ENCODE data around the gene EPG5. TPM values are rescaled to one million over a fixed set of nuclear protein-coding genes. Genes with fewer than 3 reads are reported as not detected.

EPG5 gene
- total RNA-seq, 4 donors from 2014 or later, result 24.3 to 42.2 (median 35.6) TPM

DNA sequence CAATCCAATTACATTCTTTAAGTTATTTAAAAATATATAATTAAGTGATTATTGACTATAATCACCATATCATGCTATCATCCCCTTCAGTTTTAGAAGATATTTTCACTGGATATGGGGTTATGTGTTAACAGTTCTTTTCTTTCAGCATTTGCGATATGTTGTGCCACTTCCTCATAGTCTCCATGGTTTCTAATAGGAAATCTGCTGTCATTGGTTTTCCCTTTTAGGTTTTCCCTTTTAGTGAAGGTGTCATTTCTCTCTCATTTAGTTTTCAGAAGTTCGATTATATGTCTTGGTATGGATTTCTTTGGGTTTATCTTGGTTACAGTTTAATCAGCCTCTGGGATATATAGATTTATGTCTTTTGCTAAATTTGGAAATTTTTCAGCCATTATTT is 34.8 kb upstream of the EPG5 start:
- TF ChIP-seq POLR2AphosphoS5 (IDR thresholded peaks at IDR 0.05) (no peak), EP300 (IDR thresholded peaks at IDR 0.05; ENCODE audit: low read depth) (no peak), POLR2A (IDR thresholded peaks at IDR 0.05) (no peak)
- TF ChIP-seq, protein P1, sequence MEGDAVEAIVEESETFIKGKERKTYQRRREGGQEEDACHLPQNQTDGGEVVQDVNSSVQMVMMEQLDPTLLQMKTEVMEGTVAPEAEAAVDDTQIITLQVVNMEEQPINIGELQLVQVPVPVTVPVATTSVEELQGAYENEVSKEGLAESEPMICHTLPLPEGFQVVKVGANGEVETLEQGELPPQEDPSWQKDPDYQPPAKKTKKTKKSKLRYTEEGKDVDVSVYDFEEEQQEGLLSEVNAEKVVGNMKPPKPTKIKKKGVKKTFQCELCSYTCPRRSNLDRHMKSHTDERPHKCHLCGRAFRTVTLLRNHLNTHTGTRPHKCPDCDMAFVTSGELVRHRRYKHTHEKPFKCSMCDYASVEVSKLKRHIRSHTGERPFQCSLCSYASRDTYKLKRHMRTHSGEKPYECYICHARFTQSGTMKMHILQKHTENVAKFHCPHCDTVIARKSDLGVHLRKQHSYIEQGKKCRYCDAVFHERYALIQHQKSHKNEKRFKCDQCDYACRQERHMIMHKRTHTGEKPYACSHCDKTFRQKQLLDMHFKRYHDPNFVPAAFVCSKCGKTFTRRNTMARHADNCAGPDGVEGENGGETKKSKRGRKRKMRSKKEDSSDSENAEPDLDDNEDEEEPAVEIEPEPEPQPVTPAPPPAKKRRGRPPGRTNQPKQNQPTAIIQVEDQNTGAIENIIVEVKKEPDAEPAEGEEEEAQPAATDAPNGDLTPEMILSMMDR (IDR thresholded peaks at IDR 0.05), result no peak
- in situ Hi-C loops (cut with MboI; ENCODE audit: low pct_ligation_motif_present in 1 of 4, low pct_unique_long_range_greater_than_20kb in 1 of 4, low sequenced_read_pairs in 3 of 4) (no loop called here), intact Hi-C loops (cut with DNase I; ENCODE audit: low total_unique reads) (no loop called here)
- Histone ChIP-seq H3K4me1 (no peaks in the 10 kb centered on the region), H3K9me3 (peaks cover 0 to 5% of the 10 kb centered on the region in 2 donors), H3K27ac (no peak overlapping the region), H3K36me3 (no peaks in the 10 kb centered on the region), H3K27me3 (no peaks in the 10 kb centered on the region), H3K4me3 (no peak overlapping the region)
- WGBS, 2 donors (ENCODE audit: low coverage in 1 of 2), result 92 to 100% methylated on average over 2 of the region's 2 CpGs
- no peak for DNase-seq

DNA sequence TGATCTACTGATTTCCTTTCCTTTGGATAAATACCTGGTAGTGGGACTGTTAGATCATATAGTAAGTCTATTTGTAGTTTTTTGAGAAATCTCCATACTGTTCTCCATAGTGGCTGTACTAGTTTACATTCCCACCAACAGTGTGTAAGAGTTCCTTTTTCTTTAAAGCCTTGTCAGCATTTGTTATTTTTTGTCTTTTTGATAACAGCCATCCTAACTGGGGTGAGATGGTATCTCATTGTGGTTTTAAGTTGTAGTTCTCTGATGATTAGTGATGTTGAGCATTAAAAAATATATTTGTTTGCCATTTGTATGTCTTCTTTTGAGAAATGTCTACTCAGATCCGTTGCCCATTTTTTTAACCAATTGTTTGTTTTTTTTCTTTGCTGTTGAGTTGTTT is 33.9 kb upstream of the EPG5 start:
- in situ Hi-C loops (cut with MboI; ENCODE audit: low pct_ligation_motif_present in 1 of 4, low pct_unique_long_range_greater_than_20kb in 1 of 4, low sequenced_read_pairs in 3 of 4), result no loop called here
- Histone ChIP-seq H3K27ac (no peak overlapping the region), H3K4me1 (no peaks in the 10 kb centered on the region), H3K27me3 (no peaks in the 10 kb centered on the region), H3K4me3 (no peak overlapping the region), H3K9me3 (peaks cover 0 to 5% of the 10 kb centered on the region in 2 donors), H3K36me3 (no peaks in the 10 kb centered on the region)
- intact Hi-C loops (cut with DNase I; ENCODE audit: low total_unique reads), result no loop called here
- DNase-seq, result no peak
- TF ChIP-seq POLR2A (IDR thresholded peaks at IDR 0.05), result no peak
- no peak for TF ChIP-seq POLR2AphosphoS5 (IDR thresholded peaks at IDR 0.05)
- TF ChIP-seq, protein P1 (IDR thresholded peaks at IDR 0.05), result no peak
- TF ChIP-seq EP300 (IDR thresholded peaks at IDR 0.05; ENCODE audit: low read depth), result no peak
- 67 to 74% methylated on average over 1 of the region's 1 CpG for WGBS, 2 donors (ENCODE audit: low coverage in 1 of 2)

DNA sequence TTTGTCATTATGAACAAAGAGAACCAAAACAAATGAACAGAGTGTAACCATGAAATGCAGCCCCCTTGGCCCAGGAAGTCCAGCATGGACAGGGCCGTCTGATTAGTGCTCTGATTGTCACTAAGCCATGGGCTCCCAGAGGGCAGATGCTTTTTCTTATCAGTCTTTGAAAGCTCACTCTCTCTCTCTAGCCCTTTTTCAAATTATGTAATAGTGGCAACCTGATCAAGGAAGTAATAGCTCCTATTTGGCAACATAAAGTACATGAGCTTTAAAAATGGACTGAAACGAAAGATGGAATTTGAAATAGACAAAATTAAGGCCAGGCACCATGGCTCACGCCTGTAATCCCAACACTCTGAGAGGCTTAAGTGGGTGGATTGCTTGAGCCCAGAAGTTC is 32.4 kb upstream of the EPG5 start:
- no peaks in the 10 kb centered on the region for H3K4me1 ChIP-seq
- in situ Hi-C loops (cut with MboI; ENCODE audit: low pct_ligation_motif_present in 1 of 4, low pct_unique_long_range_greater_than_20kb in 1 of 4, low sequenced_read_pairs in 3 of 4), result no loop called here
- H3K36me3 ChIP-seq, result no peaks in the 10 kb centered on the region
- TF ChIP-seq POLR2AphosphoS5 (IDR thresholded peaks at IDR 0.05), result no peak
- no peak for TF ChIP-seq EP300 (IDR thresholded peaks at IDR 0.05; ENCODE audit: low read depth)
- TF ChIP-seq, protein P1 (IDR thresholded peaks at IDR 0.05), result no peak
- no peak for TF ChIP-seq POLR2A (IDR thresholded peaks at IDR 0.05)
- no peak overlapping the region for H3K27ac ChIP-seq
- peaks cover 0 to 5% of the 10 kb centered on the region in 2 donors for H3K9me3 ChIP-seq
- WGBS, 2 donors (ENCODE audit: low coverage in 1 of 2), result 83 to 92% methylated on average over 3 of the region's 3 CpGs
- no peaks in the 10 kb centered on the region for H3K27me3 ChIP-seq
- no peak for DNase-seq
- H3K4me3 ChIP-seq, result no peak overlapping the region
- intact Hi-C loops (cut with DNase I; ENCODE audit: low total_unique reads), result no loop called here

DNA sequence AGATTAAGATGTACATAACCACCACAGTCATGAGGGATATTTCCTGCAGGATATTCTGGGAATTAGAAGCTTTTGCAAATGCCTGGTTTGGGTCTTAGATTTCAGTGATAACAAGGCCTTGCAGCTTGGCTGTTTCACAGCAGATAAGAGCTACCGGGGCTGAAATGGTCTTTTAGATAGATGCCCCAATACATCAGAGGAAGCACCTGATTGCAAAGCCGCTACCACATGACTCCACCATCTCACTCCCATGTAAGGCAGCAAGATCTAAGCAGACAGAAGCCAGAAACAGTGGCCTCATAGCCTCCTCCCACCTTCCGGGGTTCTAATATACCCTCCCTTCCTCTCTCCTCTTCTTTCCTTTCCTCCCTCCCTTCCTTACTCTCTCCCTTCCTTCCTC is 31.1 kb upstream of the EPG5 start:
- DNase-seq, result no peak
- Histone ChIP-seq H3K36me3 (no peaks in the 10 kb centered on the region), H3K27me3 (no peaks in the 10 kb centered on the region), H3K4me3 (no peak overlapping the region), H3K9me3 (peaks cover 0 to 5% of the 10 kb centered on the region in 2 donors), H3K27ac (no peak overlapping the region), H3K4me1 (no peaks in the 10 kb centered on the region)
- in situ Hi-C loops (cut with MboI; ENCODE audit: low pct_ligation_motif_present in 1 of 4, low pct_unique_long_range_greater_than_20kb in 1 of 4, low sequenced_read_pairs in 3 of 4) (no loop called here), intact Hi-C loops (cut with DNase I; ENCODE audit: low total_unique reads) (no loop called here)
- 56 to 72% methylated on average over 1 to 3 of the region's 3 CpGs for WGBS, 2 donors (ENCODE audit: low coverage in 1 of 2)
- TF ChIP-seq POLR2A (IDR thresholded peaks at IDR 0.05), result no peak
- TF ChIP-seq, protein P1 (IDR thresholded peaks at IDR 0.05), result no peak
- no peak for TF ChIP-seq POLR2AphosphoS5 (IDR thresholded peaks at IDR 0.05)
- no peak for TF ChIP-seq EP300 (IDR thresholded peaks at IDR 0.05; ENCODE audit: low read depth)
